SHP77 (cell line): Measurements from ENCODE around the gene UPB1.
"Not testable (repeated sequence)": the region's sequence is repeated elsewhere in the genome, so short reads cannot be mapped to it uniquely, and the experiment has no call there.

Experiments
- DNase-seq, 2 experiments: peaks; one replicate each; lab custom pipeline; 2025; lab: John Stamatoyannopoulos, UW

The UPB1 gene

GRCh38 chr22:24504956-24505736 lies 10.0 kb downstream of the UPB1 start:
- DNase-seq = no peak

GRCh38 chr22:24506802-24507438 lies 11.8 kb downstream of the UPB1 start:
- peak in 1 of 2 experiments; percentile 53 for DNase-seq

GRCh38 chr22:24507716-24508115 lies 12.6 kb downstream of the UPB1 start:
- no peak for DNase-seq

- DNase-seq = peak in 1 of 2 experiments; percentile 12
These were observed 15.8 kb downstream of the UPB1 start for GRCh38 chr22:24510637-24511625.

GRCh38 chr22:24512043-24512442 lies 16.9 kb downstream of the UPB1 start:
- no peak for DNase-seq

- DNase-seq = no peak
These were observed 18.5 kb downstream of the UPB1 start for GRCh38 chr22:24513378-24514240.

GRCh38 chr22:24514241-24515026 lies 19.3 kb downstream of the UPB1 start:
- DNase-seq = no peak

GRCh38 chr22:24515027-24515338 lies 19.9 kb downstream of the UPB1 start:
- no peak for DNase-seq

- DNase-seq = no peak
These were observed 21.2 kb downstream of the UPB1 start for GRCh38 chr22:24516301-24516737.

GRCh38 chr22:24517446-24517845 lies 22.3 kb downstream of the UPB1 start:
- no peak for DNase-seq

- no peak for DNase-seq
These were observed 23.1 kb downstream of the UPB1 start for GRCh38 chr22:24518228-24518627.

- no peak for DNase-seq
These were observed 23.8 kb downstream of the UPB1 start for GRCh38 chr22:24518771-24519485.

- DNase-seq = no peak
These were observed 24.4 kb downstream of the UPB1 start for GRCh38 chr22:24519496-24519895.

GRCh38 chr22:24521791-24522245 lies 26.7 kb downstream of the UPB1 start:
- DNase-seq = peak; percentile 63 to 67

- DNase-seq = no peak
These were observed 28.7 kb downstream of the UPB1 start for GRCh38 chr22:24523873-24524272.

- DNase-seq = peak; percentile 41 to 63
These were observed 30.4 kb downstream of the UPB1 start for GRCh38 chr22:24525416-24526037.

GRCh38 chr22:24526191-24526590 lies 31.1 kb downstream of the UPB1 start:
- no peak for DNase-seq

- DNase-seq = no peak
These were observed 34.8 kb downstream of the UPB1 start for GRCh38 chr22:24529898-24530297.

GRCh38 chr22:24530968-24531367 lies 35.8 kb downstream of the UPB1 start:
- DNase-seq = not testable (repeated sequence)
